GM12875 (cell line): Measurements from ENCODE around the gene GADL1.

ENCODE experiments used
- H3K4me3 ChIP-seq: one replicate; pipeline ENCODE4 v1.5.1; 2011; ENCODE audit warnings: low read depth, low read length, control low read depth
- CTCF ChIP-seq: IDR thresholded peaks from 2 replicates; pipeline ENCODE4 v1.5.1; 2011; ENCODE audit warnings: low read depth, mild to moderate bottlenecking, control low read depth, inconsistent platforms, low read length, moderate library complexity, borderline replicate concordance; ENCODE audit not compliant: insufficient read depth

The GADL1 gene

GRCh38 chr3:30708472-30708871 lies 186.0 kb downstream of the GADL1 start:
- TF ChIP-seq CTCF = no peak
- H3K4me3 ChIP-seq = no peak overlapping the region

GRCh38 chr3:30707825-30708224 lies 186.6 kb downstream of the GADL1 start:
- TF ChIP-seq CTCF = no peak

GRCh38 chr3:30704931-30705890 lies 189.2 kb downstream of the GADL1 start:
- TF ChIP-seq CTCF = no peak

More at GRCh38 chr3:30707825-30708224, 186.6 kb downstream of the GADL1 start:
- no peak overlapping the region for H3K4me3 ChIP-seq

GRCh38 chr3:30702828-30703397 lies 191.5 kb downstream of the GADL1 start:
- no peak for TF ChIP-seq CTCF
- H3K4me3 ChIP-seq = no peak overlapping the region

More at GRCh38 chr3:30704931-30705890, 189.2 kb downstream of the GADL1 start:
- no peak overlapping the region for H3K4me3 ChIP-seq

- H3K4me3 ChIP-seq = no peak overlapping the region
- no peak for TF ChIP-seq CTCF
Observed at GRCh38 chr3:30702038-30702827, 192.2 kb downstream of the GADL1 start.

GRCh38 chr3:30700702-30701321 lies 193.6 kb downstream of the GADL1 start:
- no peak for TF ChIP-seq CTCF
- no peak overlapping the region for H3K4me3 ChIP-seq
